Activated CD8-positive, alpha-beta memory T cell treated with anti-CD3 and anti-CD28 coated beads for 36 hours (primary cell): ENCODE data around the gene SLC35F4. TPM values are rescaled to one million over a fixed set of nuclear protein-coding genes. Genes with fewer than 3 reads are reported as not detected.
"Not testable (repeated sequence)": the region's sequence is repeated elsewhere in the genome, so short reads cannot be mapped to it uniquely, and the experiment has no call there.

Source experiments
- CTCF ChIA-PET: fragments of 350-600 bp; sonication (Branson Sonifier 250); formaldehyde crosslinking; loops from one replicate; lab custom pipeline; 2021; ENCODE audit warnings: antibody characterized with exemption; lab: Charles Lee
- POLR2A ChIA-PET: fragments of 350-600 bp; sonication (Branson Sonifier 250); formaldehyde crosslinking; loops from one replicate; lab custom pipeline; 2021; ENCODE audit warnings: antibody characterized with exemption; lab: Charles Lee
- total RNA-seq, 2 experiments: library from RNA; stranded (reverse); gene quantifications; one replicate each; pipeline ENCODE4 v1.2.3, GENCODE V29; 2021

Gene SLC35F4
- total RNA-seq, 2 experiments from 2014 or later = not detected

DNA sequence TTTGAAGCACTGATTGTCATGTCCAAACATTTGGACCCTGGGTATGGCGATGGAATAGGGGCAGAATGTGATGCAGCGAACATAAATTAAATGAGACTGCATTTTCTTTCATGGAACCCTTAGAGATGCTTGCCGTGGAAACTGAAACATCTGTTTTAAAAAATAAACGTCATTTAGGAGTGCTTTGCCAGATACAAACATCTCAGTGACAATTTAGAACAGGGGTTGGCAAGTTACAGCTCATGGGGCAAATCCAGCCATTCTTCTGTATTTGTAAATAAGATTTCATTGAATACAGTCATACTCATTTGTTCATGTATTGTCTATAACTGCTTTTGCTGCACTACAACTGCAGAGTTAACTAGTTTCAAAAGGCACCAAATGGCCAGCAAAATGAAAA, 51.2 kb downstream of the SLC35F4 start:
- CTCF ChIA-PET = no interaction called here
- POLR2A ChIA-PET = no interaction called here

DNA sequence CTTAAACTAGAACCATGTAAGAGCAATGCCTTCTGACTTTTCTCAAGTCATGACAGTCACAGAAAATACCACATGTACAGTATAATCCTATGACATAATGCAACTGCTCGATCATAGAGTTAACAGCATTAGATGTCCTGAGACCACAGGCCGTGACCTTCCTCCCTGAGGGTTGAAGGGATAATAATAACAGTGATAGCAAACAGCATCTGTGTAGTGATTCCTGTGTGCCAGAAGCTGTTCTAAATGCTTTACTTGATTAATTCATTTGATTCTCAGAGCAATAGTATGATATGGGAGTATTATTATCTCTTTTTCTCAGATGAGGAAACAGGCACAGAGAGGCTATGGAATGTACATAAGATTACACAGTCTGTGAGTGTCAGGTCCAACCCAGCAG, 53.2 kb downstream of the SLC35F4 start:
- ChIA-PET POLR2A (no interaction called here), CTCF (no interaction called here)

DNA sequence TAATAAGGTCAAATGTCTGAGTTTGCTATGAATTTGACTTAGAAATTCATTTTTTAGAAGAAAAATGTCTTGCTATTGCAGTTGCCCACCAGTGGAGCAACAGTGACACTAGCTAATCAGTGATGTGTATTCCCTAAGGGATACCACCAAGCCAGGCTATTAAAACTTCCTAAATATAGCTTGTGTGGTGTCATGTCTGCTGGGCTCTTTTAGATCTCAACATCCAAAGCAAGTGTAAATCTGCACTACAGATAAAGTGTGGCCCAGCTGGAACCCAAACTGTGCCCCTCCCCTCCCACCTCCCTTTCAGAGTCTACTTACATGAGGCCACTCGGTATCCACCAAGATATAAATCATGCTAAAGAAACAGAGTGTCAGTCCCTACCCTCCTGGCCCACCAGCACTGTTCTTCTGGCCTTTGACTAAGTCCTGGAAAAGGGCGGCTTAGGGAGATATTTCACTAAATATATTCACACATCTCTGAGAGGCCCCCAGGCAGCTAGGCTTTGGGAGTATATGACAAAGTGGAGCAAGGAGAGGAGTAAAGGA, 53.8 kb downstream of the SLC35F4 start:
- POLR2A ChIA-PET = no interaction called here

DNA sequence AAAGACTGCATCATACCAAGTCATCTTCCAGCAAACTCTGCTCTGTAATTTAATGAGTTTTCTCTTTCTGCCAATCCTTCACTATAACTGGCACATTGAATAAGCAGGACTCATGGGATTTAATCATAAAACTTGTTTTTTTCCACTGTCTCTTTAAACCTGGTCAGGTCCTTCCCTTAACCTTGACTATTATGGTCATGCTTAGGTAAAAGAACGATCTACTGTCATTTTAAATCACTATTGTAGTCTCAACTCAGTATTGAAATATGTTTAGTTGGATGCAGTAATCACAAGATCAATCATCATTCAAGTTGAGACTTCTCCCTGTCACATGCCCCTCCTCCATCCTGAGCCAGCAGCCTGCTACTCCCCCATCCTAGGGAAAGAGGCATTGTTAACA, 56.1 kb downstream of the SLC35F4 start:
- POLR2A ChIA-PET = no interaction called here
- CTCF ChIA-PET = no interaction called here

More for the DNA sequence above, 53.8 kb downstream of the SLC35F4 start:
- CTCF ChIA-PET = interaction anchor here (0.6 kb wide), 1 partner anchor 587 kb away, joined by 3 read pairs; no protein-coding TSS in a partner anchor

DNA sequence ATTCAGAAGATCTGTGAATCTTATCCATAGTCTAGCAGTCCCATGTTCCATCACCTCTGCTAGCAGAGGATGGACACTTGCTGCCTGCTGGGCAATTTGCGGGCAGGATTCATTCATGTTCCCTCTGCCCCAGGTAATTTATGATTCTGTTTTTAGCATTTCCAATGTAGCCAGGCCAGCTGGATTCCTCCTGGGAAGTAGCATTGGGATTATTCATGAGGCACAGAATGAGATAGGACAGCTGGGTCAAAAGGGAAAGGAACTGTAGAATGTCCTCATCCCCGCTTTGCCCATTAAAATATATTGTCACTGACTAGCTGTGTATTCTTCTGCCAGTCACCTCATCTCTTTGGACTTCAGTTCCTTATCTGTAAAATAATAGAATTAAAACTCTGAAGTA, 68.7 kb downstream of the SLC35F4 start:
- ChIA-PET POLR2A (no interaction called here), CTCF (no interaction called here)

DNA sequence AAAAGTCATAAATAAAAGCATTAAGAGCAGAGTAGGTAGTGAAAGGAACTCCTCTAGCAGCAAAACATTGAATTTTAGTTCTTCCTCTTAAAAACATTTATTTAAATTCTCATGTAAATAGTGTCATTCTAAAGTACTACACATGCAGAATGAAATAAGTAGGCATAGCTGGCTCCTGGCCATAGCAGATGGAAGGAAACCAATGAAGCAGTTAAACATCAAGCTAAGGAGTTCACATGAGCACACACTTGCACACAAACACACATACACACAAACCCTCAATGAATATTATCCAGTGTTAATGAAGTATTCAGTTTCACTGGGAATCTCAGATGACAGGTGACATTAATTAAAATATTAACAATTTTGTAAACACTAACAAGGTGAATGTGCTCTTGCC, 69.3 kb downstream of the SLC35F4 start:
- ChIA-PET CTCF (no interaction called here), POLR2A (no interaction called here)

DNA sequence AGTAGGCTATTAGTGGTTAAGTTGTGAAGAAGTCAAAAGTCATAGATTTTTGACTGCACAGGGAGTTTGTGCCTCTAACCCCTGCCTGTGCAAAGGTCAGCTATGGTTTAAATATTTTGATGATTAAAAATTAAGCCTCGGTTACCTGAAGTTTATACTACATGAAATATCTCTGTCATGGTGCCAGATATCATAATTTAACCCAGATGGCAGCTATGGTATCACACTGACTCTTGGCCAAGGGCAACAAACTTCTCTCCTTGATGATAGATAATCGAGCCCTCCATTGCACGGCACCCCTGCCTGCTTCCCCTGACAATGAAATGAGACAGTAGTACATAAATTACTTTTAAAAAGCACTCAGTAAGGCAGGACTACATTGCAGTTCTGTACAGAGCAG, 80.8 kb downstream of the SLC35F4 start:
- POLR2A ChIA-PET = no interaction called here
- CTCF ChIA-PET = no interaction called here

DNA sequence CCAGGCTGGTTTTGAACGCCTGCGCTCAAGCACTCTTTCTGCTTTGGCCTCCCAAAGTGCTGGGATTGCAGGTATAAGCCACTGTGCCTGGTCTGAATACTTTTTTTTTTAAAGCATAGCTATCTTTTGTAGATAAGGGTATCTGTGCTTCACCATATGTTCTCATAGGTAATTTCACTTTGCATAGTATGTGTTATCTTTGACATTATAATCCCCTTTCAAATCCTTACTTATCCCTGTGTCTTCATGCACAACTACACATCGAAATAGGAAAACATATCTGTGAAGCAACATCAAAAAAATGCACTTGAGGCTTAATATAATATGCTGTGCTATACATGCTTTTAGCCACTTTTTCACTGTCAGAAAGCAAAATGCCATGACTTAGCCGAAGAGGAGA, 94.1 kb downstream of the SLC35F4 start:
- ChIA-PET CTCF (no interaction called here), POLR2A (no interaction called here)

DNA sequence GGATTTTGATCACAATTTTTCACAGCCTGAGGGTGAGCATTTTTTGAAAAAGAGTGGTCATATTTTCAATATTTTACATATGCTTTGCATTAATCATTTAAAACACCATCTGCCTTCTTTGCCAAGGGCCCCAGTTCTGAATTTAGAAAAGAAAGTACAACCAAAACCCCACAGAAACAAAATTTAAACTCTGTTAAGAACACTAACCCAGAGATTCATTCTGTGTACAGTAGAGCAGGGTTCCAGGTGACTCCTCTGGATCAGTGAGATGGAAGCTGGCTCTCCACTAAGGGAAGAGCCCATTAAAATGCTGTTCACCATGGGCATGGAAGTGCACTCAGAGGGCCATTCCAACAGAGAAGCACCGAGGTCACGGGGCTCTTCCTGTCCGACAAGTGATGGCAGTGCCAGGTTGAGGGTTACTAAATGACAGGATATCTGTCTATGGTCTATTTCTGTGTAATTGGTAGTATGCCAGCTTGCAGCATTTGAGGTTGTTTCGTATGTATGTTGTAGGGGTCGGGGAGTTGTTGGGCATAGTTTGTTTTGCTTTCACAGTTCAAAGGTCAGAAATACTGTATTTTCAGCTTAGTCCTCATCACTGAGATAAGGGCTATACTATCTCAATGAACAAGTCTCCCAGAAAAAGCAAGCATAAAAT, 95.9 kb downstream of the SLC35F4 start:
- POLR2A ChIA-PET = no interaction called here
- CTCF ChIA-PET = no interaction called here

DNA sequence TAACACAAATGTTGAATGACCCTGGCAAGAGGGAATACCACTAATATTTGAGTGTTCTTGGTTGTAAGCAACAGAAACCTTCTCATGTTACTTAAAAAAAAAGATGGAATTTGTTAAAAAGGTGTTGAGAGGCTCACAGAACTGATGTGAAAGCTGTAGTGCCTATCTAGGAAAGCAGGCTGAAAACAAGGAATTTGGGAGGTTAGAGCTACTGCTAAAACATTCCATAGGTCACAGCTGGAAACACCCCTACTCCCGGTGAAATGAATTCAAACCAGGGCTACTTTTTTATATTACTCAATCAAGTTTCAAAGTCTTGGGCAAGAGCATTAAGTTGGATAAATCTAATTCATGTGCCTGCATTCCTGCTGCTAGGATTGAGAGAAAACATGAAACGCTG, 104.1 kb downstream of the SLC35F4 start:
- ChIA-PET CTCF (no interaction called here), POLR2A (no interaction called here)

DNA sequence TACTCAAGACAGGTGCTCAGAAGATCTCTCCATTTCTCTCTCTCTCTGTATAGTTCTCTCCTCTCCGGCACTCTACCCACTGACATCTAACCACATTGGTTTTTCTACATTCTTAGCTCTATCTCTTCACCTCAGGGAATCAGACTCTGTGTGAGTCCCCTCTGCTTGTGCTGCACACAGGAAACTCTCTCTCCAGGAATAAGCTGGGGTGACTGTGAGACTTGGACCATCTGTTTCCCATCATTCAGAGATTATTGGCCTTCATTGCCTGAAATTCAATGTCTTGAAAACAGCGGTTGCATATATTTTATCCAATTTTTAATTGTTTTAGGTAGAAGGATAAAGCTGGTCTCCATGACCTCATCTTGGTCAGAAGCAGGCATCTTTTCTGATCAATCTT, 105.0 kb downstream of the SLC35F4 start:
- ChIA-PET CTCF (no interaction called here), POLR2A (no interaction called here)

DNA sequence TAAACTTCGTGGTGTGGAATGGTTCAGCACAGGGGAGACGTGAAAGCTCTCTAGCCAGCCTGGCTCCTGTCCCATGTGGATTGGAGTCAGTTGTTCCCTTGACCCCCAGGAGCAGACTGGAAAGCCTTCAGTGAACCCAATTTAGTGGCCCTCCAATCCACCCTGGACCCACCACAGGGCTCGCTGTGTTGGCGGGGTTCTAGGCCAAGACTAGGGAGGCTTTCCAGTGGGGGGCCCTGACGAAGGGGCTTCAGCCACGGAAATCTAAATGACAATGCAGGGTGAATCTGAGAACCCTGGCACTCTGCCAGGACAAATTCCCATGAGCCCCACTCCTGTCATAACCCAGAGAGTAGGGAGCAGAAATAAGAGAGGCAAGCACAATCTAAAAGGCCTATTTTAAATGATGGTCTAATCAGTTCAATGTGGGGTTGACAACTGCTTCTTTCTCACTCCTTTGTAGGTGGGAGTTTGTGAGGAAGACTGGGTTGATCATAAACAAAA, 110.8 kb downstream of the SLC35F4 start:
- POLR2A ChIA-PET = no interaction called here
- CTCF ChIA-PET = no interaction called here

DNA sequence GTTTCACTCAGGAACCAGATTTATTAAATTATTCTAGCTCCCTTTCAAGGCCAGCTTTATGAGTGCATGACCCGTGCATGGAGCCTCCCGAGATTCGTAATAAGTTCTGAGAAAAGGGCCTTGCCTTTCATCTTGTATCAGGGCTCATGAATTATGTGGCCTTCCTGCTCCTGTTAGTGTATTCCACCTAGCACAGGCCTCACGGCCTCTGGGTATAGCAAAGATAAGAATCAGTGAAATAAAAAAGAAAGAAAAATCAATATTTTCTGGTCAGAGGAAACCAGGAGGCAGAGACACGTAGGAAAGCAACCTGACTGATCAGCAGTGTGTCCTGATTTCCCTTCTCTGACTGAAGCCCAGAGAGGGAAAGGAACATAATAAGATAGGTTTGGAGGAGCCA, 111.4 kb downstream of the SLC35F4 start:
- ChIA-PET CTCF (no interaction called here), POLR2A (no interaction called here)

DNA sequence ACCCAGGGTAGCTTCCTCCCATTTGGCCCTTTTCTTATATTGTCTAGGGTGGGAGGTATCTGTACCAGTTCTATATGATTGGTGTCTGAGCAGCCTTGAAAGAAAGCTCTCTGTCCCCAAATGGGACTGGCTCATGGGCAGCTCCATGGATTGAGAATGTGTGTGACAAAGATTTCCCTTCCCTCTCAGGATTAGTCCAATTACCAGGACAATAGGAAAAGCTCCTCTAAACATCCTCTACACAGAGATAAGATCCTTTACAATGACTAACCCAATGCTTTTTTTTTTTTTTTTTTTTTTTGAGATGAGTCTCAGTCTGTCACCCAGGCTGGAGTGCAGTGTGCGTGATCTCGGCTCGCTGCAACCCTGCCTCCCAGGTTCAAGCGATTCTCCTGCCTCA, 112.1 kb downstream of the SLC35F4 start:
- CTCF ChIA-PET = interaction anchor here (0.7 kb wide), 1 partner anchor 169 kb away, joined by 5 read pairs; no protein-coding TSS in a partner anchor
- POLR2A ChIA-PET = no interaction called here

DNA sequence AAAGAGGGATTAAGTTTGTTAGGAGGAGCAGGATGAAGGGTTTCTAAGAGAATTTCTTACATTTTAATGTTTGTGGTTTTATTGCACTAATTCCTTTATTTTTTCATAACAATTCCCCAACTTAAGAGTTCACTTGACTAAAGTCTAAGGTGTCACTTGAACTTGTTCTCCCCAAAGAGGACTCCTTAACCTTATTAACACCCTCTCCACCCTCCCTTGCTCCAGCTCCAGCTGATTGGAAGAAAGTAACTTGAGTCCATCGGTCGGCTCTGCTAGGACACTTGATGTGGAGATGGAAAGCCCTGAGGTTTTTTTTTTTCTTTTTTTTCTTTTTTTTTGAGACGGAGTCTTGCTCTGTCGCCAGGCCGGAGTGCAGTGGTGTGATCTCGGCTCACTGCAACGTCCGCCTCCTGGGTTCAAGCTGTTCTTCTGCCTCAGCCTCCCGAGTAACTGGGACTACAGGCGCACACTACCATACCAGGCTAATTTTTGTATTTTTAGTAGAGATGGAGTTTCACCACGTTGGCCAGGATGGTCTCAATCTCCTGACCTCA, 113.7 kb downstream of the SLC35F4 start:
- CTCF ChIA-PET, POLR2A ChIA-PET: not testable (repeated sequence)

DNA sequence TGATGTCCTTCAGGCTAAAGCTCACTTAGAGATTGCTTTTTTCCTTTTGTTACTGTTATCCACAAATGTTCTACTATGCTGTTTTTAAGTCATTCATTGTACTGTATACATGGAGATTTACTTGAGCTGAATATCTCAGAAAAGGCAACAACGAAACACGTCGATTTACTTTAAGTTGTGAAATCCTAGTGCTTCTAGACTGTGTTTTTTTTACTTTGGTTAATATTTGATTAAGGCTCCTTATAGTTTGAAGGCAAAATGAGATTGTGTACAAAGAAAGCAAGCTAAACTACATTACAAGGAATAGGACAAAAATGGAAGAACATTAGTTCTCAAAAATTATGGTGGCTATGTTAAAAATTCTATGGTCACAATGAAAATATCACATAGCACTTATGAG, 114.5 kb downstream of the SLC35F4 start:
- POLR2A ChIA-PET = no interaction called here
- CTCF ChIA-PET = no interaction called here

DNA sequence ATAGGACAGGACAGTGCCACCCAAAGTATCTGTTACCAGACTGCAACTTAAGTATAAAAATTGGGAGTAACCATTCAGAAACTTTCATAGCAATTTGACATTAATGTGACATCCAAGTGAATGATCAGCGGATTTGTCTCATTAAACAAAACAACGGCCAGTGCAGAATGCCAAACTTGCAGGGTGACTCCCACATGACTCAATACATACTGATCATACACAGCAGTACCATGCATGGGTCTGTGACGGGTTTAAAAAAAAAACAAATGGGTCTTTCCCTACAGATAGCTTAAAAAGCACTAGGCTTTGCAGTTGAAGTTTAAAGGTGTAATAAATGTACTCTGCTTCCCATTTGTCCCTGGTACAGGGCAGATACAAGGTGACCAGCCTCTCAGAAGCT, 116.6 kb downstream of the SLC35F4 start:
- CTCF ChIA-PET = no interaction called here
- POLR2A ChIA-PET = no interaction called here

DNA sequence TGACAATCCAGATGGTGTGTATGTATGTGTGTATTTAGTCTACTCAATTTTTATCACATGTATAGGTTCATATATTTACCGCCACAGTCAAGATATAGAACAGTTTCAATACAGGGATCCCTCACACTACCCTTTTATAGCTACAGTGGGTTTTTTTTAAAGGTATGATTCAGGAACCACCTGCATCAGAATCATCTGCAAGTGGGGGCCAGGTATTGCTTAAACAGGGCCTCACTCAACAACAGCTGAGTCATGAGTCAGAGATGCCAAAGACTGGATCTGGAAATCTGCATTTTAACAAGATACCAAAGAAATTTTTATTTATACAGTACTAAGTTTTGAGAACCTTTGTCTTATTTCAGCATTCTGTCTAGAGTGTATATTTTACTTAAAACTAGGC, 117.6 kb downstream of the SLC35F4 start:
- CTCF ChIA-PET = no interaction called here
- POLR2A ChIA-PET = no interaction called here

DNA sequence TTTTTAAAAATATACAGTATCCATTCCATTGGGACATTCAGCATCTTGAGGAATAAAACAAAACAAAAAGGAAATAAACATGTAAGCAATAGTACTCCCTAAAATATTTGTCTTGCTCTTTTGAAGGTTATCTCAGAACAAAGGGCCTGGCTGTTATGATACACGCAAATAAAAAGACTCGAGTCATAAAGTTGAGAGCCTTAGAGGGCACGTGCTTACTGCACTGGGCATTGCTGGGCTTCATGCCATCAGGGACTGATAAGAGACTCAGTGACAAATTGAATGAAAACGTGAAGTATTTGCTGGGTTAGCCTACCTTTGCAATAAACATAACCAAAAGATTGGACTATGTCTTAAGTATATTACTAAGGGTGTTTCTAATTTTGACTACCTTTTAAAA, 118.9 kb downstream of the SLC35F4 start:
- ChIA-PET POLR2A (no interaction called here), CTCF (no interaction called here)

DNA sequence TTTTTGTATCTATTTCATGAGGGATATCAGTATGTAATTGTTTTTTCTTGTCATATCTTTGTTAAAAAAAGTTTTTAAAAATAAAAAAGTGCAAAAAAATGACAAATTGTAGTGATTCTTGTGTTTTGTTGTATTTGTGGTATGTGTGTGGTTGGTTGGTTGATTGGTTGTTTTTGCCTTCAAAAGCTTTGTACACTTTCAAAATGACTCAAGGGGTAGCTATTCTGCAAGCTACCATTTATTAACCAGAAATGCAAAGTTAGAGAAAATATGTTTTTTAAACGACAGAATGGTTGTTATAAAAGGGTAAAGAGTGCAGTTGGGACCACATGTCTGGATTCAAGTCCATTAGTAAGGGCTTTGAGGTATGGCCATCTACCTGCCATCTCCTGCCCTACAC, 119.3 kb downstream of the SLC35F4 start:
- CTCF ChIA-PET = no interaction called here

DNA sequence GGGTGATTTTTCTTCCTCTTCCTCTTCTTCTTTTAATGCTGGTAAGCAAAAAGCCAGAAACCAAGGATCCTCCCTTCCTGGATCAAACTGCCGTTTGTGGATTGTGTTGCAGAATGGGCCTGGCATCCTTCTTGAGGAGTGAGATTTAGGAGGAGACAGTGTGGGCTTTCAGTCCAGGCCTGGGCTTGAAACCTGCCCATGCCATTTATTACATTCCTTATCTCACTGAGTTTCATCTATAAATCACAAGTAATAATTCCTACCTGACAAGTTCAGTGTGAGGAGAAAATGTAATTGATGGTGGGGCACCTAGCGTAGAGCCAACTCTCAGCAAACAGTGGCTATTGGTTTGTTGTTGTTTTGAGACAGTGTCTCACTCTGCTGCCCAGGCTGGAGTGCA, 126.4 kb downstream of the SLC35F4 start:
- ChIA-PET POLR2A (no interaction called here), CTCF (no interaction called here)

More for the DNA sequence above, 119.3 kb downstream of the SLC35F4 start:
- POLR2A ChIA-PET = no interaction called here
